Stomach (tissue), 4 donors: ENCODE data around the gene ZNF587B.
"Not testable (repeated sequence)": the region's sequence is repeated elsewhere in the genome, so short reads cannot be mapped to it uniquely, and the experiment has no call there.

Experiments used
- CTCF ChIP-seq, 7 experiments: fragments of 450-650 bp in 4 of 7; fragments of 200-600 bp in 3 of 7; sonication (generic) in 3 of 7; IDR thresholded peaks; one replicate each; pipeline ENCODE4 v1.5.1; 2016 to 2019; ENCODE audit warnings: antibody characterized with exemption in 7 of 7, control low read depth in 2 of 7, mild to moderate bottlenecking in 1 of 7
- EP300 ChIP-seq: sonication (generic); formaldehyde crosslinking; IDR thresholded peaks from one replicate; pipeline ENCODE4 v1.6.1; 2017; ENCODE audit warnings: antibody characterized with exemption
- POLR2A ChIP-seq, 4 donors: fragments of 450-650 bp; IDR thresholded peaks; one replicate each; pipeline ENCODE4 v1.6.1; 2016; ENCODE audit warnings: antibody characterized with exemption in 4 of 4, control low read depth in 2 of 4, mild to moderate bottlenecking in 1 of 4, moderate library complexity in 1 of 4
- POLR2AphosphoS5 ChIP-seq, 3 donors: sonication (generic); formaldehyde crosslinking; IDR thresholded peaks; one replicate each; pipeline ENCODE4 v1.6.1; 2016; ENCODE audit warnings: antibody characterized with exemption in 3 of 3

GRCh38 chr19:57847164-57847563 is 17.1 kb downstream of the ZNF587B start:
- TF ChIP-seq CTCF (IDR thresholded peaks at IDR 0.05); POLR2A (IDR thresholded peaks at IDR 0.05); EP300; POLR2AphosphoS5 (IDR thresholded peaks at IDR 0.05): not testable (repeated sequence)
